ENCODE results near the gene TPSG1. TPM values are rescaled to one million over a fixed set of nuclear protein-coding genes. Genes with fewer than 3 reads are reported as not detected.
"Not testable (repeated sequence)": the region's sequence is repeated elsewhere in the genome, so short reads cannot be mapped to it uniquely, and the experiment has no call there.

TPSG1 gene
- total RNA-seq, 2 donors from 2014 or later = 1.3 TPM; not detected in 1

DNA sequence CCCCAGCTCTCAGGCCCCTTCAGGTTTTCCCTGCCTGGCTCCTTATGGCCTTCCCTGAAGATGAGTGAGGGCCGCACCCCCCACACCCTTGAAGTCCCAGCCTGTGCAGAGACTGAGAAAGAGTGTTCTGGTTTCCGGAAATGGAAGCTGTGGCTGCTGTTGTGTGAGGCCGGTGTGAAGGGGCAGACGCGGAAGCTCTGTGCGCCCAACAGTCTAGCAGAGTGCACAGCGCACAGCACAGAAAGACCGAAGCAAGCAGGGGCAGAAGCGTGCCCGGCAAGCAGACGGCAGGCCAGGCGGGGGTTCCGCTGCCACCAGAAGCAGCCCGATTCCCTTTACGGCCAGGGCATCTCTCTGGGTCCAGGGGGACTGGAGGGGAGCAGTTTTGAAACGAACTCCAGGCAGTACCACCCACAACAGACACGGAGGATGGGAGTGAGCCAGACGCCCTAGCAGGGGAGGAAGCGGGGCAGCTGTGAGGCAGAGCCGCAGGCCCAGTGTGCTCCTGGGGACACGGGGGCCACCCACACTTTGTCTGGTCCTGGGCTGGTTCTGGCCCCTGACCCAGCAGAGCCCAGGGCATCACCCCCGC lies 16.7 kb downstream of the TPSG1 start:
- no peaks in the 10 kb centered on the region for H3K36me3 Mint-ChIP-seq
- peak overlapping the region in 1 of 2 donors; percentile 39 for H3K27ac Mint-ChIP-seq
- H3K4me1 Mint-ChIP-seq (ENCODE audit: low read depth in 2 of 2) = no peaks in the 10 kb centered on the region
- DNase-seq (ENCODE audit: low spot score) (no peak), ATAC-seq (peak; percentile 24 to 57)
- no peaks in the 10 kb centered on the region for H3K9me3 Mint-ChIP-seq
- H3K27me3 Mint-ChIP-seq = no peaks in the 10 kb centered on the region
- no peak overlapping the region for H3K4me3 Mint-ChIP-seq

DNA sequence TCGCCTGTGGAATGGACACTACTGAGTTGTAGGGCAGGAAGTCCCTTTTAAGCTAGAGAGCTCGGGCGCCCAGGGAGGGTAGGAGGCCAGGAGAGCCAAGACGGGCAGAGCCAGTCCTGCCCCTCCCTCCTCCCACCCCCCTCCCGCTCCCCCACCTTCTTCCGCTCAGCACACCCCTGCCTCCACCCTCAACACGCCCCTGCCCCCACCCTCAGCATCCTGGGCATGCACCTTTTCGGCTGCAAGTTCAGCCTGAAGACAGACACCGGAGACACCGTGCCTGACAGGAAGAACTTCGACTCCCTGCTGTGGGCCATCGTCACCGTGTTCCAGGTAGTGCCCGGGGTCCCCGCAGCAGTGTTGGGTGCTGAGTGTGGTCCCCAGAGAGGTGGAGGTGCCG lies 18.3 kb downstream of the TPSG1 start:
- no peaks in the 10 kb centered on the region for H3K9me3 Mint-ChIP-seq
- H3K27me3 Mint-ChIP-seq = no peaks in the 10 kb centered on the region
- H3K27ac Mint-ChIP-seq = no peak overlapping the region
- ATAC-seq (no peak), DNase-seq (ENCODE audit: low spot score) (no peak)
- H3K4me3 Mint-ChIP-seq = no peak overlapping the region
- H3K36me3 Mint-ChIP-seq = no peaks in the 10 kb centered on the region
- H3K4me1 Mint-ChIP-seq (ENCODE audit: low read depth in 2 of 2) = no peaks in the 10 kb centered on the region

DNA sequence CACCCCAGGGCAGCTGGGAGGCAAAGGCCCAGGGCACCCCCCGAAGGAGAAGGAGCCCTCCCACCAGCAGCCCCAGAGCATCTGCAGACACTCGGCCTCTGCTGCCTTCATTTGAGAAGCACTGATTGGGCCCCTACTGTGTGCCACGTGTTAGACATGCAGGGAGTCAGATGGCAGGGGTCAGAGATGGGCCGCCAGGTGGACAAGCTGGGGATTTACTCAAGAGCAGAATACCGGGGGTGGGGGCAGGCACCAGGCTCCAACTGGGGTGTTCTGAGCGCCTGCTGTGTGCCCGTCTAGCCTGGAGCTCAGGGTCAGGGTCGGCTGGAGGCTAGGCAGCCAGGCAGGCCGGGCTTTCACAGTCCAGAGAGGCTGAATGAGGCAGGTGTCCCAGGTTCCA lies 18.7 kb downstream of the TPSG1 start:
- Mint-ChIP-seq H3K4me3 (no peak overlapping the region), H3K9me3 (no peaks in the 10 kb centered on the region), H3K27ac (no peak overlapping the region), H3K36me3 (no peaks in the 10 kb centered on the region), H3K27me3 (no peaks in the 10 kb centered on the region), H3K4me1 (ENCODE audit: low read depth in 2 of 2) (no peaks in the 10 kb centered on the region)
- ATAC-seq (no peak), DNase-seq (ENCODE audit: low spot score) (no peak)

DNA sequence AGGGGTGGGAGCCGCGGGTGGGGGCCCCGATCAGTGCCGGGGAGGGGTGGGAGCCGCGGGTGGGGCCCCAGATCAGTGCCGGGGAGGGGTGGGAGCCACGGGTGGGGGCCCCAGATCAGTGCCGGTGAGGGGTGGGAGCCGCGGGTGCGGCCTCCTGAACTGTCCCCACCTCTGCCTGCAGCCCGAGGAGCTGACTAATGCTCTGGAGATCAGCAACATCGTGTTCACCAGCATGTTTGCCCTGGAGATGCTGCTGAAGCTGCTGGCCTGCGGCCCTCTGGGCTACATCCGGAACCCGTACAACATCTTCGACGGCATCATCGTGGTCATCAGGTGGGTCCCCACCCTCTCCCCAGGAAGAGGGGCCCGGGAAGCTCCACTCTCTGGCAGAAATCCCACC lies 20.1 kb downstream of the TPSG1 start:
- ATAC-seq (no peak), DNase-seq (ENCODE audit: low spot score) (no peak)
- Mint-ChIP-seq H3K4me3 (no peak overlapping the region), H3K27ac (no peak overlapping the region), H3K4me1 (ENCODE audit: low read depth in 2 of 2) (peaks cover 1 to 2% of the 10 kb centered on the region in 2 donors), H3K27me3 (no peaks in the 10 kb centered on the region), H3K36me3 (no peaks in the 10 kb centered on the region), H3K9me3 (no peaks in the 10 kb centered on the region)

DNA sequence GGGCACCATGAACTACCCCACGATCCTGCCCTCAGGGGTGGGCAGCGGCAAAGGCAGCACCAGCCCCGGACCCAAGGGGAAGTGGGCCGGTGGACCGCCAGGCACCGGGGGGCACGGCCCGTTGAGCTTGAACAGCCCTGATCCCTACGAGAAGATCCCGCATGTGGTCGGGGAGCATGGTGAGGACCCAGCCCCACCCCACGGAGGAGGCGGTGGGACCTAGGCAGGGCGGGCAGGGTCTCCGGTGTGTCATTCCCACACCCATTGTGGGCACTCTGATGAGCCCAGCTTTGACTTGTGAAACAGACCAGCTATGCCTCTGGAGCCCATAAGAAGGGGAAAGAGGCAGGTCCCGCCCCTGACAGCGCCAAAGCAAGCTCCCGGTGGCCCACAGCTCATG lies 22.8 kb downstream of the TPSG1 start:
- no peak for DNase-seq (ENCODE audit: low spot score)
- Mint-ChIP-seq H3K9me3 (no peaks in the 10 kb centered on the region), H3K36me3 (no peaks in the 10 kb centered on the region), H3K4me3 (no peak overlapping the region), H3K27me3 (no peaks in the 10 kb centered on the region), H3K4me1 (ENCODE audit: low read depth in 2 of 2) (peaks cover 4 to 5% of the 10 kb centered on the region in 2 donors), H3K27ac (no peak overlapping the region)
- ATAC-seq = no peak

DNA sequence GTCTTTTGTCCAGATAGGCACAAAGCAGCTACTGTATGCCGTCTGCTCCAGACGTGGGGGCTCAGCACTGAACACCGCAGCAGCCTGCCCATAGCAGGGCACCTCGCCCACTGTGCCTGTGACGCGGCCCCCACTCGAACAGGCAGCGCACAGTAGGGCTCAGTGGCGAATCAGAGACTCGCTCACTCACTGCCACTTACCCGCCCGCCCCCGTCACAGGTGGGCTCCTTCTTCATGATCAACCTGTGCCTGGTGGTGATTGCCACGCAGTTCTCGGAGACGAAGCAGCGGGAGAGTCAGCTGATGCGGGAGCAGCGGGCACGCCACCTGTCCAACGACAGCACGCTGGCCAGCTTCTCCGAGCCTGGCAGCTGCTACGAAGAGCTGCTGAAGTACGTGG lies 23.6 kb downstream of the TPSG1 start:
- no peak overlapping the region for H3K4me3 Mint-ChIP-seq
- H3K36me3 Mint-ChIP-seq = no peaks in the 10 kb centered on the region
- H3K9me3 Mint-ChIP-seq = no peaks in the 10 kb centered on the region
- no peak overlapping the region for H3K27ac Mint-ChIP-seq
- no peak for ATAC-seq
- H3K4me1 Mint-ChIP-seq (ENCODE audit: low read depth in 2 of 2) = peaks cover 4 to 5% of the 10 kb centered on the region in 2 donors
- H3K27me3 Mint-ChIP-seq = no peaks in the 10 kb centered on the region
- no peak for DNase-seq (ENCODE audit: low spot score)

DNA sequence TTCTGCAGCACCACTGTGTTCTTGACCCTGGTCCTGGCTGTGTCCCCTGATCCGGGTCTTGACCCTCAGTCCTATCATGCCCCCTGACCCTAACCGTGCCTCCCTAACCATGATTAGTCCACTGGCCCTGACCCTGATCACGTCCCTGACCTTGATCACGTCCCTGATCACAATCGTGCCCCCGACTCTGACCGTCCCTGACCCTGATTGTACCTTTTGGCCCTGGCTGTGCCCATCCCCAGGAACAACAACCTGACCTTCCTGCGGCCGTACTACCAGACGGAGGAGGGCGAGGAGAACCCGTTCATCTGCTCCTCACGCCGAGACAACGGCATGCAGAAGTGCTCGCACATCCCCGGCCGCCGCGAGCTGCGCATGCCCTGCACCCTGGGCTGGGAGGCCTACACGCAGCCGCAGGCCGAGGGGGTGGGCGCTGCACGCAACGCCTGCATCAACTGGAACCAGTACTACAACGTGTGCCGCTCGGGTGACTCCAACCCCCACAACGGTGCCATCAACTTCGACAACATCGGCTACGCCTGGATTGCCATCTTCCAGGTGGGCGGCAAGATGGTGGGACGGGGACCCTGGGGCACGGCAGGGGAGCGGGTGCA lies 24.9 kb downstream of the TPSG1 start:
- Mint-ChIP-seq H3K4me1 (ENCODE audit: low read depth in 2 of 2) (peaks cover 4 to 5% of the 10 kb centered on the region in 2 donors), H3K9me3 (no peaks in the 10 kb centered on the region), H3K27ac (no peak overlapping the region), H3K27me3 (no peaks in the 10 kb centered on the region), H3K36me3 (no peaks in the 10 kb centered on the region), H3K4me3 (no peak overlapping the region)
- DNase-seq (ENCODE audit: low spot score) (no peak), ATAC-seq (no peak)

DNA sequence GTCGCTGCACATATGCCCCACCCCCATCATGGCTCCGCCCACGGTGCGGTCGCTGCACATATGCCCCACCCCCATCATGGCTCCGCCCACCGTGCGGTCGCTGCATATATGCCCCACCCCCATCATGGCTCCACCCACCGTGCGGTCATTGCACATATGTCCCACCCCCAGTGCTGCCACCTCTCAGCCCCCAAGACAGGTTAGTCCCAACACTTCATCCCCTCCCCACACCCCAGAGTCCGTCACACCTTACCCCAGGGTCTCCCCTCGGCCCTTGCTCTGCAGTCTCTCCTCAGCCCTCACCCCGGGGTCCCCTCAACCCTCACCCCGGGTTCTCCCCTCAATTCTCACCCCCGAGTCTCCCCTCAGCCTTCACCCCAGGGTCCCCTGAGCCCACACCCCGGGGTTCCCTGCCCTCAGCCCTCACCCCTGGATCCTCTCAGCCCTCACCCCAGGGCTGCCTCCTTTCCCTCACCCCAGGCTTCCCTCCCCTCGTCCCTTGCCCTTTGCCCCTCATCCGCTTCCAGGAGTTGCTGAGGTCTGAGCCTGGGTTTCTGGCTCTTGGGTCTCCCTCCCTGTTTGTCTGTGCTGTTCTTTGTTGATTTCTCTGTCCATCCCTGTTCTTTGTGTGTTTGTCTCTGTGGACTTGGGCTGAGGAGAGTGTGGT lies 25.6 kb downstream of the TPSG1 start:
- Mint-ChIP-seq H3K4me1 (ENCODE audit: low read depth in 2 of 2) (peaks cover 4 to 5% of the 10 kb centered on the region in 2 donors), H3K4me3 (no peak overlapping the region)
- no peak for ATAC-seq

DNA sequence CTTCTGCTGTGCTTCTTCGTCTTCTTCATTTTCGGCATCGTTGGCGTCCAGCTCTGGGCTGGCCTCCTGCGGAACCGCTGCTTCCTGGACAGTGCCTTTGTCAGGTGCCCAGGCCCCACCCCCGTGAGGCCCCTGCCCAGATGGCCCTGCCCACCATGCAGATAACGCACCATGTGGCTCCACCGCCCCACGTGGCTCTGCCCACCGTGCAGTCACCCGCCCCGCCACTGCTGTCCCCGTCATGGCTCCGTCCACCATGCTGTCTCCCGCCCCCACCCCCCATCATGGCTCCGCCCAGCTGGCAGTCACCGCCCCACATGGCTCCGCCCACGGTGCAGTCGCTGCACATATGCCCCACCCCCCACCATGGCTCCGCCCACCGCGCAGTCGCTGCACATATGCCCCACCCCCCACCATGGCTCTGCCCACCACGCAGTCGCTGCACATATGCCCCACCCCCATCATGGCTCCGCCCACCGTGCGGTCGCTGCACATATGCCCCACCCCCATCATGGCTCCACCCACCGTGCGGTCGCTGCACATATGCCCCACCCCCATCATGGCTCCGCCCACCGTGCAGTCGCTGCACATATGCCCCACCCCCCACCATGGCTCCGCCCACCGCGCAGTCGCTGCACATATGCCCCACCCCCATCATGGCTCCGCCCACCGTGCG lies 26.3 kb downstream of the TPSG1 start:
- not testable (repeated sequence) for H3K9me3 Mint-ChIP-seq; H3K4me1 Mint-ChIP-seq (ENCODE audit: low read depth in 2 of 2); H3K36me3 Mint-ChIP-seq; H3K27me3 Mint-ChIP-seq; DNase-seq (ENCODE audit: low spot score); ATAC-seq; H3K27ac Mint-ChIP-seq; H3K4me3 Mint-ChIP-seq

More for the DNA sequence above, 25.6 kb downstream of the TPSG1 start:
- Mint-ChIP-seq H3K9me3 (no peaks in the 10 kb centered on the region), H3K27me3 (no peaks in the 10 kb centered on the region), H3K36me3 (no peaks in the 10 kb centered on the region), H3K27ac (no peak overlapping the region)
- DNase-seq (ENCODE audit: low spot score) = no peak

DNA sequence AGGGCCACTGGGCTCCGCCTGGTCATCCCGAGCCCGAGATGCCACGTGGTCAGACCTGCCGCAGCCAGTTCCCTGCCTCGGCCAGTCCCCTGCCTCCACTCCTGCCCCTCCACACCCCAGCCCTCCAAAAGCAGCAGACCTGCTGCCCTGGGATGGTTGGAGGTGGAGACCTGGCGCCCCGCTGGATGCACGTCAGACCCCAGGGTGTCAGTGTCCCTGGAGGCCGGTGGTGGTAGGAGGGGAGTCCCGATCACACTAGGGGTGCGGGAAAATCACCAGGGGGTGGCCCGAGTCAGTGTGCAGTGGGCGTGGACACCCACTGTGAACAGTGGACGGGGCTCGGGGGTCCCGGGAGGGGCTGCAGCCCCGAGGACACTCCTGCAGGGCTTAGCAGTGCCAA lies 26.9 kb downstream of the TPSG1 start:
- Mint-ChIP-seq H3K4me1 (ENCODE audit: low read depth in 2 of 2) (peaks cover 4 to 5% of the 10 kb centered on the region in 2 donors), H3K27ac (no peak overlapping the region), H3K4me3 (no peak overlapping the region), H3K9me3 (no peaks in the 10 kb centered on the region), H3K27me3 (no peaks in the 10 kb centered on the region), H3K36me3 (no peaks in the 10 kb centered on the region)
- no peak for DNase-seq (ENCODE audit: low spot score)
- no peak for ATAC-seq

DNA sequence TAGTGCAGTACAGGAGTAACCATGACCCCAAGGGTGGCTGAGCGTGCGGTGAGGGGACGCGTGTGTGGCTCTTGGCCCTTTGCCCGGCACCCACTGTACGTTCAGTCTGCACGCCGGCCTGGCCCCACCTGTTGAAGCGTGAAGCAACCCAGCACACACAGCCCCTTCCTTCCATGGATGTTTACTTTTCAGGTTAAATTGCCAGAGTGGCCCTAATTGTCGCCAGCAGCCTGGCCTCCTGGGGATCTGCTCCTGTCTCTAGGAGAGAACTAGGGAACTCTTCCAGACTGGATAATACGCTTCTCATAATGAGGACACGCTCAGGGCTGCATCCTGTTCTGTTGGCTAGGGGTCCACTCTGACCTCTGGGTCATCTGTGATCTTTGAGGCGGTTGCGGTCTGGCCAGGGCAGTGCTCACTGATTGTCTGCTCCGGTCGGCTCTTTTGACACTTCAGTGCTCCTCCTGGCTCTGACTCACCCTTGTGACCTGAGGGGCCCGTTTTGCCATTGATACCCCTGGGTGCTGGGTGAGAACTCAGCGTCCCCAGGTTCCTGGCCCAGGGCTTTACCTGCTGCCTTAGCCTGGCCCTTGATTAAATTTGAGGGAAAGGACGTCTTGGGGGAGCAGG lies 27.7 kb downstream of the TPSG1 start:
- no peaks in the 10 kb centered on the region for H3K36me3 Mint-ChIP-seq
- no peaks in the 10 kb centered on the region for H3K9me3 Mint-ChIP-seq
- no peak overlapping the region for H3K4me3 Mint-ChIP-seq
- H3K27me3 Mint-ChIP-seq = no peaks in the 10 kb centered on the region
- H3K27ac Mint-ChIP-seq = no peak overlapping the region
- ATAC-seq = no peak
- H3K4me1 Mint-ChIP-seq (ENCODE audit: low read depth in 2 of 2) = peaks cover 4 to 5% of the 10 kb centered on the region in 2 donors
- DNase-seq (ENCODE audit: low spot score) = no peak

DNA sequence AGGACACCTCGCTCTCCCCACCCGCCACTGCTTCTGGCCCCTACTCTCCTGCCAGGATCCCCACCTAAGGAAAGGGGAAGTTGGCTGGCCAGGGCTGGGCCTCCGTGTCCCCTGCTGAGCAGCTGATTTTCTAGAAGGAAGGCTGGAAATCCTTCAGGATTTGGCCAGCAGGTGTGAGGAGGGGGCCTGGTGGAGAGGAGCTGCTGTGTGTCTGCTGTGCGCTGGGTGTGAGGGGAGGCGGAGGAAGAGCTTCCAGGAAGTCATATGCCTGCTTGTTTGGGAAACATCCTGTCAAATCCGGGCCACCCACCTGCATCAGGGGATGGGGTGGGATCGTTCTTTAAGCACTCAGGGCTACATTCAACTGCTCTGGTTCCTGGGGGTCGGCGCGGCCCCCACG lies 28.6 kb downstream of the TPSG1 start:
- no peaks in the 10 kb centered on the region for H3K36me3 Mint-ChIP-seq
- peaks cover 4 to 5% of the 10 kb centered on the region in 2 donors for H3K4me1 Mint-ChIP-seq (ENCODE audit: low read depth in 2 of 2)
- no peak for ATAC-seq
- no peak overlapping the region for H3K27ac Mint-ChIP-seq
- no peaks in the 10 kb centered on the region for H3K27me3 Mint-ChIP-seq
- no peak for DNase-seq (ENCODE audit: low spot score)
- H3K9me3 Mint-ChIP-seq = no peaks in the 10 kb centered on the region
- H3K4me3 Mint-ChIP-seq = no peak overlapping the region

DNA sequence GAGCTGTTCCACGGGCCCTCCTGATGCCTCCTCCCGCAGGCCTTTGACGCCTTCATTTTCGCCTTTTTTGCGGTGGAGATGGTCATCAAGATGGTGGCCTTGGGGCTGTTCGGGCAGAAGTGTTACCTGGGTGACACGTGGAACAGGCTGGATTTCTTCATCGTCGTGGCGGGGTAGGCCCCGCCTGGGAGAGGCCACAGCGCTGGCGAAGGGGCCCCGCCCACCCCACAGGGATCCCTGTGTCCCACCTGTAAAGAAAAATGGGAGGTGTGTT lies 29.7 kb downstream of the TPSG1 start:
- Mint-ChIP-seq H3K4me1 (ENCODE audit: low read depth in 2 of 2) (peaks cover 4 to 5% of the 10 kb centered on the region in 2 donors), H3K9me3 (no peaks in the 10 kb centered on the region), H3K4me3 (no peak overlapping the region), H3K36me3 (no peaks in the 10 kb centered on the region), H3K27ac (no peak overlapping the region), H3K27me3 (no peaks in the 10 kb centered on the region)
- no peak for DNase-seq (ENCODE audit: low spot score)
- ATAC-seq = no peak

Measured in natural killer cell treated with Interleukin-12 subunit alpha and Interleukin-12 subunit beta and Interleukin-15 and Interleukin-18, amount 100 ng/mL, for 72 hours (primary cell).